Right ventricle myocardium superior (tissue), 1 donor: ENCODE measurements around the gene NPEPL1. TPM values are rescaled to one million over a fixed set of nuclear protein-coding genes. Genes with fewer than 3 reads are reported as not detected.

ENCODE experiments used
- ATAC-seq: fragments of 200-7000 bp; cut with Tn5 transposase; one replicate; pipeline ENCODE4 v1.9.1; 2020; ENCODE audit warnings: mild to moderate bottlenecking; ENCODE audit not compliant: poor library complexity
- DNase-seq: peaks from one replicate; pipeline ENCODE4 v3.0.0-alpha.2; 2020
- intact Hi-C: fragments of 100-400 bp; cut with DNase I; formaldehyde crosslinking; loops from one replicate; pipeline ENCODE4 v1.11.2; 2022
- total RNA-seq: library from RNA; stranded (reverse); fragmentation: NEBNext Ultra II Directional; extraction: Animal tissue kit (Norgen Biotek cat#: 25700); gene quantifications from one replicate; pipeline ENCODE4 v1.2.1, GENCODE V29; 2021
- donor health status: DM: no; HTN: yes; CAD: no; lungs with severe emphysema.

Gene NPEPL1
- total RNA-seq, 1 donor from 2014 or later: 24.4 TPM

DNA sequence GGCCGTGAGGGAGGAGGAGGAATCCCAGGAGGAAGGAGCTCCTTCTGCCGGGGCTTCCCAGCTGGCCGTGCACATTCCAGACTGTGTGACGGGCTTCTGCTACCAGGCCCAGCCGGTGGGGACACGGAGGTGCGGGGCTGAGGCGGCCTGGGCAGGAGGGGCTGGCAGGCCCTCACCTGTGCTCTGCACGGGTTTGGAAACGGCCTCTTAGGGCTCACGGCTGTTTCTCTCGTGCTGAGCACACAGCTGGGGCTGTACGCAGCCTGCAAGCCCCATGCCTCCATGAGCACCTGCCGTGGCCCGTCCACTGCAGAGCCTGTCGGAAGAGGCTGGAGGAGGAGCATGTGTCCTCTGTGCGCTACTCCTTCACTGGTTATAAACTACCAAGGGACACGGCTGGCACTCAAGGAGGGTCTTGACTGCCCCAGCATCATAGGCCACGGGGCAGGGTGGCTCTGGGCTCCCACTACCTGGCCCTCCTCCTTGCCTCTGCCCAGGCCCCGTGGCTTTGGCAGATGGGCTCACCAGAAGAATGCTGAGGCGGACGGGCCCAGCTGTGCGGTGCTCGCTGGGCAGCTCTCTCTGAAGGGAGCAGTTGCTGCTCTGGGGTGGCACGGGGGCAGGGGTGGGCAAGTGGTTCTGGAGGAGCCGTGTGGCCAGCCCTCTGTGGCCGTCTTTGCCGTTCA is 15.8 kb downstream of the NPEPL1 start:
- intact Hi-C loops: no loop called here
- DNase-seq: peak; percentile 18
- no peak for ATAC-seq

GRCh38 chr20:58709013-58709702 is 16.6 kb downstream of the NPEPL1 start:
- ATAC-seq: no peak
- intact Hi-C loops: no loop called here
- DNase-seq: peak; percentile 7

- intact Hi-C loops: no loop called here
- DNase-seq (no peak), ATAC-seq (no peak)
Observed at GRCh38 chr20:58709703-58710039, 17.1 kb downstream of the NPEPL1 start.

DNA sequence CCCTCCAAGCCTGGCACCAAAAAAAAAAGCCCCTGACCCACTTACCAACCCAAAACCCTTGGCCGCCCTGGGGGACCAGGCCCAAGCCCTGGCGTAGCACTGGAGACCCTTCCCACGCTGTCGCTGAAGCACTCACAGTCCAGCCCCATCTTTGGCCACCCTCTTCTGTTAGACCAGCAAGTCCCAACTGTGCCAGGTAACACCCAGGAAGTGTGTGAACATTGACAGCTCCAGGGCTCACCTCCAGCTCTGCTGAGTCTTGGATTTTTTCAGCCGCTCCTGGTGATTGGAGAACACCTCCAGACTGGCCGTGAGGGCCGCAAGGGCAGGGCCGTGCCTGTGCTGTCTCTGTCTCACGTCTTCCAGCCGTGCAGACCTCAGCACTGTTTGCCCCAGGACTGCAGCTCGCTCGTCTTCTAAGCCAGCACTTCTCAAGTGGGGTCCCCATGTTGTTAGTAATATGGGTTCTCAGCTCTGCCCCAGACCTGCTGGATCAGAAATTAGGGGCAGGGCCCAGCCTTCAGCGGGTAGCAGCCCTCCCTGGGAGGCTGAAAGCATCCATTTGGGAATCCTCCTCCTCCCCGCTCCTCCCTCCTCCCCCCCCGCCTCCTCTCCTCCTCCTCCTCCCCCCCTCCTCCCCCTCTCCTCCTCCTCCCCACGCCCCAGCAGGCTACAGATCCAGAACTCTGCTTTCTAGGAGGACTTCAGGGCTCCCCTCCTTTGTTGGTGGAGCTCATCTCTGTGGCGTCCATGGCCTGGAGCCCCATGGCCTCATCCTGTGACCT is 18.1 kb downstream of the NPEPL1 start:
- ATAC-seq (no peak), DNase-seq (peak; percentile 32)
- intact Hi-C loops: no loop called here

DNA sequence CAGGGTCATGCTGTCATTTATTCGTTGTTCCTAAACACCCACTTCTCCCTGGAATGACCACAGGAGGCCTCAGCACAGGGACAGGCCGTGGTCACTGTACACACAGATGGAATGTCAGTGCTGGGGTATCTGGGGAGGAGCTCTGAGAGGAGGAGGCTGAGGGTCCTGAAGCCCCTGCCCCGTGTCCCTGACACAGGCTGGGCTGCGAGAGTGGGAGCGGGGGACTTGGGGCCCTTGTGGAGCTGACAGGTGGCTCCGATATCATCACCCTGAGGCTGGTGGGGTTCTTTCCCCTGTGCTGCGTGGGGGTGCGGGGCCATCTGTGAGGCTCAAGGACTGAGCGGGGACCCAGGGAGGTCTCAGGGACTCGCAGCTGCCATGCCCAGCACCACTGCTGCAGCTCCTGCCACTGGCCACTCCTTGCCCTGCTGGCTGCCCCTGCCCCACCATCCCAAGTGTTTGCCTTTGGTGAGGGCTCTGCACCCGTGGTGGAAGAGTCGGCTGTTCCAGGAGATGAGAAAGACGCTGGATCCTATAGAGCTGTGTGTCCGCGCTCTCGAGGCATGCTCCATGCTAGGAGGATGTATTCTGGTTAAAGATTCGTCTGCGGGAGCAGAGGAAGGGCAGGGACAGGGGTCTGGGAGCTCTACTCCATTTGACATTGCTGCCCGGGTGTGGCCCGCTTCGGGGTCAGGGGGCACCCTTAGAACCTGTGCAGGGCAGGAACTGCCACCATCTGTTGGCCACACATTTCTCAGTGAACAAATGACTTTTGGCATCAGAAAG is 18.9 kb downstream of the NPEPL1 start:
- ATAC-seq (no peak), DNase-seq (peak; percentile 16)
- intact Hi-C loops: no loop called here

DNA sequence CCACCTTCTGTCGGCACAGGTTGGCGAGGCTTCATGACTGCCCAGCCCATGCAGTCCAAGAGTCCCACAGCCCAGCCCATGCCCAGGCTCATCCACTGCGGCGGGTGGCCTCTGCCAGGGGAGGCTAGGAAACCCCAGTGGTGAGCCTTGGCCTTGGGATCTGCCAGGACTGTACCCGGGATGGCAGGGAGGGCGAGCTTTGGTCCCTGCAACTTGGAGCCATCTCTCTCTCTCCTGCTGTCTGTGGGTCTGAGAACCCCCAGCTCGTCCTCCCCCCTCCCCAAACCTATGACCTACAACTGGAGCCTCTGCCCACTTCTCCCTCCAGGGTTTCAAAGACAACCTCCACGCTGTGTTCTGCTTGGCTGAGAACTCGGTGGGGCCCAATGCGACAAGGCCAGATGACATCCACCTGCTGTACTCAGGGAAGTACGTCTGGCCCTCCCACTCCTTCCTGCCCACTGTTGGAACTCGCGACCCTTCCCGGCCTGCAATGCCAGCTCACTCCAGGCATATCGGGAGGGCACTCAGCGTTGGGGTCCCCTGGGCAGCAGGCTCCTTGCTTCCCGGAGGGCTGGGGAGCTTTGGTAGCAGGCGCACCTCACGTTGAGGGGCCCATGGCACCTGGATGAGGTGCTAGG is 19.7 kb downstream of the NPEPL1 start:
- DNase-seq: peak; percentile 27
- intact Hi-C loops: no loop called here
- ATAC-seq: no peak

DNA sequence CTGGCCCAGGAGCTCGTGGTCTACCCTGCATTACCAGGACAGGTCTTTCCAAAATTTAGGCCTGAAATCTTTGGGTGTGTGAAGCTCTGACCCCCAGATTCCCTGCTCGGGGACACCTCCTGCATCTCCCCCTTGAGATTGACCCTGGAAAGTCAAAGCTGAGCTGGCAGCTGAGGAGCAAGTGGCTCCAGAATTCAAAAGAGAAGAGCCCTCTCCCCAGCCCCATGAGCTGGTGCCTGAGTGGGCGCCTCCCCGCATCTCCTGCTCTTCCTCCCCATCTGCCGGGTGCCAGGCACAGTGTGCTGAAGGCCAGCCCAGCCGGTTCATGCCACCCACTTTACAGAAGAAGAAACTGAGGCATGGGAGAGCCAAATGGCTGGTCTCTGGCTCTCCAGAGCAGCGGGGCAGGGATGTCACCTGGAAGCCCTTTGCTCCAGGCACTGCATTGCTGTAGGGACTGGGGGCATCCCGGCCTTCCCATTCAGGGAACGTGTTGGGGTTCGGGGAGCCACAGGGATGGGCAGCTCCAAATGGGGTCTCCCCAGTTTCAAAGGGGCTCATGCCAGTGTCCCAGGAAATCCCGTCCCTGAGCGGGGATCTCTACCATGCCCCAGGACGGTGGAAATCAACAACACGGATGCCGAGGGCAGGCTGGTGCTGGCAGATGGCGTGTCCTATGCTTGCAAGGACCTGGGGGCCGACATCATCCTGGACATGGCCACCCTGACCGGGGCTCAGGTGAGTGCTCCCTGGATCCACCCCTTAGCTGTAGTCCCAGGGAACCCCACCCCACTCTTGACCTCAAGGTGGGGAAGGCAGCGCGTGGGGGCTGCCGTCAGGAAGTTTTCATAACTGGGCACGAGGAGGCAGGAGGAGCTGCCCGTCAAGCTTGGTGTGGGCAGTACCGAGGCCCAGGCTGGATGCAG is 20.5 kb downstream of the NPEPL1 start:
- ATAC-seq (no peak), DNase-seq (peak; percentile 16)
- intact Hi-C loops: no loop called here

GRCh38 chr20:58713801-58714339 is 21.3 kb downstream of the NPEPL1 start:
- intact Hi-C loops: no loop called here
- no peak for ATAC-seq
- peak; percentile 30 for DNase-seq

GRCh38 chr20:58714340-58714922 is 21.8 kb downstream of the NPEPL1 start:
- DNase-seq: peak; percentile 40
- intact Hi-C loops: no loop called here
- no peak for ATAC-seq

DNA sequence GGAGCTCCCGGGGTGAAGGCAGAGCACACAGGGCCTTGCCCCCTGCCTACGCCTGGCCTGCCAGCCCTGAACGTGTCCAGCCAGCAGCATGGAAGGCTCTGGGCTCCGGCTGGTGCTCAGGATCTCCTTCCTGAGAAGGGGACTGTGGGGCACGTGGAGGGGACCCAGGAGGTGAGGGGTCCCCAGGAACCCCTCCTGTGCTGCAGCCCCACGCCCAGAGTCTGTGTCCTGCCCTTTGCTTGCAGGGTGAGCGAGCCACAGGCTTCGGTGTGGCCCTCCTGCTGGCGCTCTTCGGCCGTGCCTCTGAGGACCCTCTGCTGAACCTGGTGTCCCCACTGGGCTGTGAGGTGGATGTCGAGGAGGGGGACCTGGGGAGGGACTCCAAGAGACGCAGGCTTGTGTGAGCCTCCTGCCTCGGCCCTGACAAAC is 22.3 kb downstream of the NPEPL1 start:
- intact Hi-C loops: no loop called here
- ATAC-seq: no peak
- peak; percentile 17 for DNase-seq

- DNase-seq (peak; percentile 32), ATAC-seq (no peak)
- intact Hi-C loops: no loop called here
Observed at GRCh38 chr20:58715391-58715800, 22.8 kb downstream of the NPEPL1 start.

DNA sequence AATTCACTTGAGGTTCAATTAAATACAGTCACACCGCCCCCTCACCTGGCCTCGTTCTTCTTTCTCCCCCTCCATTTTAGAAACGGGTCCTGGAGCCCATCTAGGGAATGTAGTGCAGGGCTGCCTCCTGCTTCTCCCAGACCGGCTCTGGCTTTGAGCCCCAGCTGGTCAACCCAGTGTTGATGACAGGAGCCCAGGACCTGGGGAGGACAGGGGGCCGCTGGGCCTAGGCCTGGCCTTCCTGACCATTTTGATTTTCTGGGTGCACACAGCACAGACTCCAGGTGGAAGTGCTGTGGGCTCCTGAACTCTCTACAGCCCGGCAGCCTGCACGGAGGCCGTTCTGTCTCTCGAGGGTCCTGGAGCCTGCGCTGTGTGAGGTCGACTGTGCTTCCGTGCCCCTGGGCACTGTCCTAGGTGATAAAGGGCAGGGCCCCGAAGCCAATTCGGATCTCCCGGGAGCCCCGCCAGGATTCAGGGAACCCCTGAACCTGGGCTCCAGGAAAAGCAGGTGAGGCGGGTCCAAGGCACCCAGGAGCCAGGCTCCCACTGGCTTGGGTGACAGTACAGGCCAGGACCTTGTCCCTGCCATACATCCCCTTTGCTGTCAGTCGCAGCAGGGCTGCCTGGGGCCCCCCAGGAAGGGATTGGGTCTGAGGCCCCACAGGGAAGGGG is 23.3 kb downstream of the NPEPL1 start:
- no peak for ATAC-seq
- intact Hi-C loops: no loop called here
- peak; percentile 30 for DNase-seq

GRCh38 chr20:58716476-58717277 is 24.1 kb downstream of the NPEPL1 start:
- intact Hi-C loops: no loop called here
- DNase-seq (peak; percentile 40), ATAC-seq (no peak)

- DNase-seq: peak; percentile 33
- peak; percentile 16 for ATAC-seq
- intact Hi-C loops: no loop called here
Observed at GRCh38 chr20:58717278-58718091, 24.9 kb downstream of the NPEPL1 start.

GRCh38 chr20:58718121-58718563 is 25.5 kb downstream of the NPEPL1 start:
- ATAC-seq: no peak
- intact Hi-C loops: no loop called here

More at GRCh38 chr20:58718121-58718563, 25.5 kb downstream of the NPEPL1 start:
- DNase-seq: peak; percentile 20
